SU-DHL-6 (cell line): Measurements from ENCODE around the gene PLEKHJ1.

Experiments used
- H2AFZ ChIP-seq: fragments of 200-600 bp; sonication (generic); 2 replicates; pipeline ENCODE4 v1.6.1; 2014; ENCODE audit warnings: low read depth, mild to moderate bottlenecking, moderate library complexity, mixed read lengths, antibody characterized with exemption, low read length; ENCODE audit not compliant: severe bottlenecking
- H3F3A ChIP-seq: fragments of 200-600 bp; shearing (Covaris generic); 2 replicates; pipeline ENCODE4 v1.6.0; 2016; ENCODE audit warnings: antibody characterized with exemption, mild to moderate bottlenecking; ENCODE audit not compliant: insufficient read depth
- H3K27ac ChIP-seq: fragments of 200-600 bp; sonication (generic); 2 replicates; pipeline ENCODE4 v1.5.1; 2016; ENCODE audit warnings: low read depth, mild to moderate bottlenecking, low read length, moderate library complexity, mixed read lengths
- H3K27me3 ChIP-seq: fragments of 200-600 bp; sonication (generic), shearing (Covaris generic); 2 replicates; pipeline ENCODE4 v1.6.0; 2014; ENCODE audit warnings: mild to moderate bottlenecking, low read length
- H3K36me3 ChIP-seq: fragments of 200-600 bp; sonication (generic); 2 replicates; pipeline ENCODE4 v1.6.1; 2014; ENCODE audit warnings: mild to moderate bottlenecking, low read length, mixed read lengths
- H3K4me2 ChIP-seq: fragments of 300-600, 200-600 bp; shearing (Covaris generic), sonication (generic); 2 replicates; pipeline ENCODE4 v1.6.0; 2014; ENCODE audit warnings: low read length, low read depth, mild to moderate bottlenecking; ENCODE audit not compliant: poor library complexity, severe bottlenecking
- H3K4me3 ChIP-seq: fragments of 200-600 bp; sonication (generic); 2 replicates; pipeline ENCODE4 v1.5.1; 2014; ENCODE audit warnings: antibody characterized with exemption, low read length, mild to moderate bottlenecking, mixed read lengths; ENCODE audit not compliant: insufficient read depth, poor library complexity, severe bottlenecking
- H3K79me2 ChIP-seq: fragments of 200-600 bp; sonication (generic); 2 replicates; pipeline ENCODE4 v1.6.1; 2014; ENCODE audit warnings: mild to moderate bottlenecking, low read length, moderate library complexity; ENCODE audit not compliant: insufficient read depth
- H3K9ac ChIP-seq: fragments of 200-600 bp; sonication (generic); 2 replicates; pipeline ENCODE4 v1.7.0; 2014; ENCODE audit warnings: mild to moderate bottlenecking, low read length
- H3K9me2 ChIP-seq: fragments of 200-600 bp; sonication (generic); replicated peaks from 2 replicates; pipeline ENCODE4 v1.6.1; 2014; ENCODE audit warnings: low read length; ENCODE audit not compliant: insufficient read depth
- H3K9me3 ChIP-seq: fragments of 200-600 bp; sonication (generic); 2 replicates; pipeline ENCODE4 v1.6.1; 2014; ENCODE audit warnings: low read length, mixed read lengths; ENCODE audit not compliant: insufficient read depth
- H4K20me1 ChIP-seq: fragments of 200-600 bp; sonication (generic); 2 replicates; pipeline ENCODE4 v1.6.1; 2014; ENCODE audit warnings: low read depth, mild to moderate bottlenecking, antibody characterized with exemption, low read length, moderate library complexity, mixed read lengths
- CTCF ChIP-seq: fragments of 200-600 bp; sonication (generic); IDR thresholded peaks from one replicate; pipeline ENCODE4 v1.5.1; 2017; ENCODE audit warnings: antibody characterized with exemption, mild to moderate bottlenecking, low read length, moderate library complexity; ENCODE audit not compliant: insufficient read depth, poor library complexity, severe bottlenecking
- EZH2phosphoT487 ChIP-seq: fragments of 200-600 bp; sonication (generic), shearing (Covaris generic); conservative IDR thresholded peaks from 2 replicates; pipeline ENCODE4 v1.6.1; 2018; ENCODE audit warnings: mild to moderate bottlenecking, antibody characterized with exemption, low read length, moderate library complexity, mixed read lengths

Gene PLEKHJ1

GRCh38 chr19:2187159-2187558, 49.0 kb downstream of the PLEKHJ1 start:
- no peak overlapping the region for H3K9ac ChIP-seq
- peaks cover 3% of the 10 kb centered on the region; the same call in 1 of the 2 replicates for H4K20me1 ChIP-seq
- no peaks in the 10 kb centered on the region for H3F3A ChIP-seq
- TF ChIP-seq EZH2phosphoT487: no peak
- no peak for TF ChIP-seq CTCF
- H3K36me3 ChIP-seq: no peaks in the 10 kb centered on the region
- H3K9me2 ChIP-seq: no peaks in the 10 kb centered on the region
- no peaks in the 10 kb centered on the region for H3K9me3 ChIP-seq
- H3K79me2 ChIP-seq: peaks cover 31% of the 10 kb centered on the region
- H3K27ac ChIP-seq: no peak overlapping the region
- no peak overlapping the region for H3K4me3 ChIP-seq
- no peaks in the 10 kb centered on the region for H3K27me3 ChIP-seq
- no peak overlapping the region for H3K4me2 ChIP-seq
- no peak overlapping the region for H2AFZ ChIP-seq

DNA sequence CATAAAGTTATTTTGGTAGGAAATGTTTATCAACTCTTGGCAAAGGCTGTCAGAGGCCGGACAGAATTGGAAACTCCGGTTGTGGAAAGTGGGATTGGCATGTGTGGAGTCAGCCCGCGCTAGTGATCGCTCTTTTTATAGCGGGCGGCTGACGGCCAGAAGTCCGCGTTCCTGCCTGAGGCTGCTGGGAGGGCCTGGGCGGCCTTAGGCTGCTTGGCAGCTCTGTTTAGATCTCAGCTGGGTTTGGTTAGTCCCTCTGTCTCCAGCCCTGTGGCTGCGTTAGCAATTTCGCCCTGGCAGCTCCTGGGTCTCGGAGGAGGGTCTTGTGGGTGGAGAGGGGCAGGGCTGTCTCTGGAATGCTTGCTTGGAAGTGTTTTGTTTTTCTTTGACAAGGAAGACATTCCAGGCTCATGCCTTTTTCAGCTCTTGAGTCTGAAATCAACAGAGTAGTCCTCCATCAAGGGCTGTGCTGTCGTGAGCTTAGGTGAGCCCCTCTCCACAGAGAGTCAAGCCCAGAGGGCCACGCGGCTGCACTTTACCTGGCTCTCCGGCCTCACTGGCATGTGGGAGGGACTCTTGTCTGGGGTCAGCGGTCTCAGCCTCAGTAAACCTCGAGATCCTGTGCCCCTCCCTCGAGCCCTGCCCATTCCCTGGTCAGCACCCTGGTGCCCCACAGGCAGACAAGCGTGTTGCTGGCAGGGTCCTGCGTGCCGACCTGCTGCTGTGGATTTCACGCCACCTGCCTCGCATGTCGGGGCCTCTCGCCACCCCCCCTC, 49.9 kb downstream of the PLEKHJ1 start:
- Histone ChIP-seq H4K20me1 (peaks cover 3% of the 10 kb centered on the region; the same call in 1 of the 2 replicates), H3K4me3 (no peak overlapping the region), H3K27me3 (no peaks in the 10 kb centered on the region), H3K36me3 (no peaks in the 10 kb centered on the region), H3K4me2 (no peak overlapping the region), H3F3A (no peaks in the 10 kb centered on the region), H2AFZ (no peak overlapping the region), H3K9me3 (no peaks in the 10 kb centered on the region), H3K27ac (no peak overlapping the region), H3K9ac (no peak overlapping the region), H3K79me2 (peaks cover 36% of the 10 kb centered on the region), H3K9me2 (no peaks in the 10 kb centered on the region)
- TF ChIP-seq EZH2phosphoT487 (no peak), CTCF (no peak)

DNA sequence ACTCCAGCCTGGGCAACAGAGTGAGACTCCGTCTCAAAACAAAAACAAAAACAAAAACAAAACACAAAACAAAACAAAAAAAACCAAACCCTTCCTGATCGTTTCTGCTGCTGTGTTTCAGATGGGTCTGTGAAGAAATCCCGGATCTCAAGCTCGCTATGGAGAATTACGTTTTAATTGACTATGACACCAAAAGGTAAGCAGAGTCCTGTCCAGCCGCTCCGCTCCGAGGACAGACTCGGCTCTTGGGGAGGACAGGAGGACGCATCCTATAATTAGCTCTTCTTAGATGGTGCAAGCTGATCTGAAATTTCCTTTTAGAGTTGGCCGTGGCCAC, 50.4 kb downstream of the PLEKHJ1 start:
- Histone ChIP-seq H3F3A (no peaks in the 10 kb centered on the region), H3K27ac (no peak overlapping the region), H3K4me2 (no peak overlapping the region), H3K79me2 (peaks cover 42% of the 10 kb centered on the region), H4K20me1 (peaks cover 3% of the 10 kb centered on the region; the same call in 1 of the 2 replicates), H3K4me3 (no peak overlapping the region), H3K27me3 (no peaks in the 10 kb centered on the region), H3K9me2 (no peaks in the 10 kb centered on the region), H3K36me3 (no peaks in the 10 kb centered on the region), H2AFZ (no peak overlapping the region), H3K9ac (no peak overlapping the region), H3K9me3 (no peaks in the 10 kb centered on the region)
- TF ChIP-seq EZH2phosphoT487 (no peak), CTCF (no peak)
